OCI-LY7 (cell line): ENCODE measurements around the gene GJC1. TPM values are rescaled to one million over a fixed set of nuclear protein-coding genes. Genes with fewer than 3 reads are reported as not detected.

ENCODE experiments used
- BruUV-seq: library from RNA; stranded (reverse); fragments of 400-500 nt; replicated peaks from 2 replicates; lab custom pipeline; 2021; lab: Mats Ljungman, UMichigan
- CTCF ChIA-PET: fragments of 300-600 bp; sonication (Branson Sonifier 250); formaldehyde crosslinking; loops from one replicate; lab custom pipeline; 2022; ENCODE audit warnings: antibody characterized with exemption; ENCODE audit not compliant: unreplicated experiment; lab: Charles Lee
- POLR2A ChIA-PET: fragments of 300-600 bp; sonication (Branson Sonifier 250); formaldehyde crosslinking; loops from one replicate; lab custom pipeline; 2022; ENCODE audit warnings: antibody characterized with exemption; lab: Charles Lee
- DNase-seq: peaks from one replicate; pipeline ENCODE4 v3.0.0-alpha.2; 2015; ENCODE audit warnings: low spot score
- H2AFZ ChIP-seq: fragments of 200-600 bp; sonication (generic), shearing (Covaris generic); 2 replicates; pipeline ENCODE4 v1.6.1; 2014; ENCODE audit warnings: mild to moderate bottlenecking, antibody characterized with exemption, low read length, moderate library complexity
- H3K27ac ChIP-seq: fragments of 200-600 bp; sonication (generic); 2 replicates; pipeline ENCODE4 v1.5.1; 2014; ENCODE audit warnings: mixed run types, low read depth, mild to moderate bottlenecking, moderate library complexity, low read length, inconsistent platforms; ENCODE audit not compliant: poor library complexity, severe bottlenecking
- H3K36me3 ChIP-seq: fragments of 200-600 bp; sonication (generic); 2 replicates; pipeline ENCODE4 v1.6.1; 2014; ENCODE audit warnings: mild to moderate bottlenecking, antibody characterized with exemption, low read length, moderate library complexity, mixed read lengths; ENCODE audit not compliant: insufficient read depth
- H3K4me1 ChIP-seq: fragments of 200-600 bp; sonication (generic); 2 replicates; pipeline ENCODE4 v1.5.1; 2014; ENCODE audit warnings: mild to moderate bottlenecking, low read length; ENCODE audit not compliant: insufficient read depth, poor library complexity, severe bottlenecking
- H3K4me2 ChIP-seq: fragments of 200-600 bp; sonication (generic); 2 replicates; pipeline ENCODE4 v1.6.1; 2014; ENCODE audit warnings: mild to moderate bottlenecking, low read length
- H3K4me3 ChIP-seq: fragments of 200-600 bp; sonication (generic); 2 replicates; pipeline ENCODE4 v1.5.1; 2014; ENCODE audit warnings: mild to moderate bottlenecking, low read depth, low read length; ENCODE audit not compliant: poor library complexity, severe bottlenecking
- H3K79me2 ChIP-seq: fragments of 200-600 bp; sonication (generic); 2 replicates; pipeline ENCODE4 v1.6.1; 2016; ENCODE audit warnings: low read depth, mild to moderate bottlenecking, low read length, moderate library complexity, mixed read lengths; ENCODE audit not compliant: insufficient read depth
- H3K9me2 ChIP-seq: fragments of 200-600 bp; sonication (generic); 2 replicates; pipeline ENCODE4 v1.6.1; 2016; ENCODE audit warnings: mild to moderate bottlenecking, low read length, mixed read lengths; ENCODE audit not compliant: insufficient read depth
- H3K9me3 ChIP-seq: fragments of 200-600 bp; sonication (generic); 2 replicates; pipeline ENCODE4 v1.6.1; 2014; ENCODE audit warnings: mild to moderate bottlenecking, mixed run types, low read length, mixed read lengths
- H4K20me1 ChIP-seq: fragments of 200-600 bp; sonication (generic); 2 replicates; pipeline ENCODE4 v1.6.1; 2014; ENCODE audit warnings: mild to moderate bottlenecking, antibody characterized with exemption, low read length, moderate library complexity, mixed read lengths; ENCODE audit not compliant: insufficient read depth
- CTCF ChIP-seq: fragments of 200-600 bp; sonication (generic); conservative IDR thresholded peaks from 2 replicates; pipeline ENCODE4 v1.5.1; 2014; ENCODE audit warnings: mild to moderate bottlenecking, antibody characterized with exemption, low read length, moderate library complexity, mixed read lengths
- EZH2phosphoT487 ChIP-seq: fragments of 200-600 bp; sonication (generic); IDR thresholded peaks from 2 replicates; pipeline ENCODE4 v1.6.1; 2018; ENCODE audit warnings: low read depth, borderline replicate concordance, mild to moderate bottlenecking, mixed run types, antibody characterized with exemption, low read length, moderate library complexity, mixed read lengths
- intact Hi-C: fragments of 100-400 bp; cut with micrococcal nuclease; formaldehyde crosslinking; loops from one replicate; pipeline ENCODE4 v1.10.0; 2022; ENCODE audit not compliant: unreplicated experiment
- total RNA-seq, 2 experiments: library from RNA; depleted of rRNA in 1 of 2; stranded (reverse); fragments of >200 nt in 1 of 2; shearing (Covaris generic) in 1 of 2; gene quantifications; 2 replicates each; pipeline ENCODE4 v1.2.3, GENCODE V29; 2014 to 2022

GJC1 gene
- total RNA-seq, 2 experiments from 2014 or later, result 14.2 to 19.5 TPM

GRCh38 chr17:44842748-44843147 lies 12.7 kb upstream of the GJC1 start:
- H3K4me3 ChIP-seq, result no peak overlapping the region
- intact Hi-C loops, result no loop called here
- no peak overlapping the region for H3K27ac ChIP-seq
- no peaks in the 10 kb centered on the region for H3K4me1 ChIP-seq
- peaks cover 4% of the 10 kb centered on the region; the same call in 1 of the 2 replicates for H3K36me3 ChIP-seq
- H3K9me3 ChIP-seq, result no peaks in the 10 kb centered on the region
- H3K9me2 ChIP-seq, result no peaks in the 10 kb centered on the region
- CTCF ChIA-PET, result no interaction called here
- POLR2A ChIA-PET, result no interaction called here
- TF ChIP-seq CTCF (no peak), EZH2phosphoT487 (no peak)
- no peak for DNase-seq
- no peak overlapping the region for H2AFZ ChIP-seq
- no peaks in the 10 kb centered on the region for H4K20me1 ChIP-seq
- H3K4me2 ChIP-seq, result no peak overlapping the region
- BruUV-seq, result no TSS peak
- no peaks in the 10 kb centered on the region for H3K79me2 ChIP-seq

- H4K20me1 ChIP-seq, result no peaks in the 10 kb centered on the region
- no peaks in the 10 kb centered on the region for H3K4me1 ChIP-seq
- no peaks in the 10 kb centered on the region for H3K9me3 ChIP-seq
- no peak for TF ChIP-seq CTCF
- no peak for TF ChIP-seq EZH2phosphoT487
- POLR2A ChIA-PET, result interaction anchor here (0.7 kb wide), 1 partner anchor 518 kb away, joined by 3 read pairs; no protein-coding TSS in a partner anchor
- H3K79me2 ChIP-seq, result no peaks in the 10 kb centered on the region
- H3K9me2 ChIP-seq, result no peaks in the 10 kb centered on the region
- H2AFZ ChIP-seq, result no peak overlapping the region
- DNase-seq, result no peak
- no peak overlapping the region for H3K27ac ChIP-seq
- H3K36me3 ChIP-seq, result no peaks in the 10 kb centered on the region
- H3K4me2 ChIP-seq, result no peak overlapping the region
- CTCF ChIA-PET, result interaction anchor here (1.2 kb wide), 1 partner anchor 65 kb away, joined by 5 read pairs; no protein-coding TSS in a partner anchor
- intact Hi-C loops, result no loop called here
- no TSS peak for BruUV-seq
- H3K4me3 ChIP-seq, result no peak overlapping the region
Measured at GRCh38 chr17:44840936-44841335, 10.8 kb upstream of the GJC1 start.

GRCh38 chr17:44840274-44840673 lies 10.2 kb upstream of the GJC1 start:
- Histone ChIP-seq H2AFZ (no peak overlapping the region), H3K79me2 (no peaks in the 10 kb centered on the region), H3K4me3 (no peak overlapping the region), H3K36me3 (no peaks in the 10 kb centered on the region), H3K4me2 (no peak overlapping the region), H3K9me2 (no peaks in the 10 kb centered on the region), H3K9me3 (no peaks in the 10 kb centered on the region), H3K27ac (no peak overlapping the region), H3K4me1 (no peaks in the 10 kb centered on the region), H4K20me1 (no peaks in the 10 kb centered on the region)
- intact Hi-C loops, result no loop called here
- ChIA-PET POLR2A (no interaction called here), CTCF (interaction anchor here (1.2 kb wide), 1 partner anchor 65 kb away, joined by 5 read pairs; no protein-coding TSS in a partner anchor)
- no TSS peak for BruUV-seq
- no peak for DNase-seq
- TF ChIP-seq EZH2phosphoT487 (no peak), CTCF (no peak)
